HEK293T (cell line): ENCODE results near the gene GKN2.

Experiments
- CTCF ChIA-PET: fragments of 350-600 bp; formaldehyde crosslinking; extraction: SDS; loops from one replicate; lab custom pipeline; 2021; ENCODE audit warnings: antibody characterized with exemption, inconsistent platforms; lab: Yijun Ruan, JAX
- POLR2A ChIA-PET: fragments of 350-600 bp; formaldehyde crosslinking; extraction: SDS; loops from one replicate; lab custom pipeline; 2020; ENCODE audit warnings: antibody characterized with exemption, inconsistent platforms; lab: Yijun Ruan, JAX
- DNase-seq: peaks from one replicate; pipeline ENCODE4 v3.0.0; 2012; ENCODE audit warnings: mixed read lengths; ENCODE audit errors: extremely low spot score
- ARNT ChIP-seq: fragments of 450-650 bp; IDR thresholded peaks from 2 replicates; pipeline ENCODE4 v1.6.1; 2017; ENCODE audit warnings: mild to moderate bottlenecking
- BHLHE40 ChIP-seq: fragments of 450-650 bp; IDR thresholded peaks from 2 replicates; pipeline ENCODE4 v1.6.1; 2016; ENCODE audit warnings: mild to moderate bottlenecking, moderate library complexity, borderline replicate concordance
- CTBP1 ChIP-seq: fragments of 450-650 bp; IDR thresholded peaks from 2 replicates; pipeline ENCODE4 v1.6.1; 2016; ENCODE audit warnings: borderline replicate concordance
- ELF4 ChIP-seq: fragments of 450-650 bp; IDR thresholded peaks from 2 replicates; pipeline ENCODE4 v1.6.1; 2017; ENCODE audit warnings: antibody characterized with exemption
- FOXA1 ChIP-seq: fragments of 450-650 bp; IDR thresholded peaks from 2 replicates; pipeline ENCODE4 v1.6.1; 2016; ENCODE audit warnings: mild to moderate bottlenecking
- FOXK2 ChIP-seq: fragments of 450-650 bp; IDR thresholded peaks from 2 replicates; pipeline ENCODE4 v1.6.1; 2016; ENCODE audit warnings: mild to moderate bottlenecking
- FOXM1 ChIP-seq: fragments of 450-650 bp; IDR thresholded peaks from 2 replicates; pipeline ENCODE4 v1.6.1; 2017; ENCODE audit warnings: mild to moderate bottlenecking, borderline replicate concordance
- HDGF ChIP-seq: fragments of 450-650 bp; IDR thresholded peaks from 2 replicates; pipeline ENCODE4 v1.6.1; 2017; ENCODE audit warnings: antibody characterized with exemption, borderline replicate concordance
- L3MBTL2 ChIP-seq: fragments of 450-650 bp; conservative IDR thresholded peaks from 2 replicates; pipeline ENCODE4 v1.6.1; 2016; ENCODE audit warnings: mild to moderate bottlenecking
- LEF1 ChIP-seq: fragments of 450-650 bp; IDR thresholded peaks from 2 replicates; pipeline ENCODE4 v1.6.1; 2017; ENCODE audit warnings: mild to moderate bottlenecking, borderline replicate concordance
- NFRKB ChIP-seq: fragments of 450-650 bp; IDR thresholded peaks from 2 replicates; pipeline ENCODE4 v1.6.1; 2016; ENCODE audit warnings: mild to moderate bottlenecking, moderate library complexity
- PKNOX1 ChIP-seq: fragments of 450-650 bp; IDR thresholded peaks from 2 replicates; pipeline ENCODE4 v1.6.1; 2016
- SP1 ChIP-seq: fragments of 450-650 bp; IDR thresholded peaks from 2 replicates; pipeline ENCODE4 v1.6.1; 2017
- SUZ12 ChIP-seq: fragments of 450-650 bp; IDR thresholded peaks from 2 replicates; pipeline ENCODE4 v1.6.1; 2016; ENCODE audit warnings: mild to moderate bottlenecking
- TARDBP ChIP-seq: fragments of 450-650 bp; IDR thresholded peaks from 2 replicates; pipeline ENCODE4 v1.6.1; 2016
- ZNF384 ChIP-seq: fragments of 450-650 bp; IDR thresholded peaks from 2 replicates; pipeline ENCODE4 v1.6.1; 2016

Gene GKN2

GRCh38 chr2:68940369-68940768 is 12.3 kb downstream of the GKN2 start:
- CTCF ChIA-PET, result no interaction called here
- TF ChIP-seq CTBP1 (no peak), FOXK2 (no peak), ZNF384 (no peak), TARDBP (no peak), PKNOX1 (no peak), NFRKB (no peak), HDGF (no peak), SP1 (no peak)
- DNase-seq, result no peak
- POLR2A ChIA-PET, result no interaction called here

GRCh38 chr2:68939962-68940361 is 12.7 kb downstream of the GKN2 start:
- ChIA-PET CTCF (no interaction called here), POLR2A (no interaction called here)
- no peak for DNase-seq
- TF ChIP-seq SUZ12 (no peak), ELF4 (no peak)

- TF ChIP-seq FOXK2 (no peak), SUZ12 (no peak), PKNOX1 (no peak), NFRKB (no peak), ARNT (no peak)
- ChIA-PET CTCF (no interaction called here), POLR2A (no interaction called here)
- DNase-seq, result no peak
Measured at GRCh38 chr2:68938938-68939337, 13.8 kb downstream of the GKN2 start.

GRCh38 chr2:68937346-68938055 is 15.2 kb downstream of the GKN2 start:
- ChIA-PET CTCF (interaction anchor here (1.1 kb wide), 1 partner anchor 12 kb away, joined by 3 read pairs; no protein-coding TSS in a partner anchor), POLR2A (no interaction called here)
- DNase-seq, result no peak
- TF ChIP-seq FOXK2 (no peak), FOXM1 (no peak), SUZ12 (no peak), NFRKB (no peak), BHLHE40 (no peak), HDGF (no peak), TARDBP (no peak), ELF4 (no peak), CTBP1 (no peak), L3MBTL2 (no peak), LEF1 (no peak), SP1 (no peak), ZNF384 (no peak), ARNT (no peak), FOXA1 (no peak), PKNOX1 (no peak)

GRCh38 chr2:68936889-68937288 is 15.8 kb downstream of the GKN2 start:
- CTCF ChIA-PET, result interaction anchor here (1.1 kb wide), 1 partner anchor 12 kb away, joined by 3 read pairs; no protein-coding TSS in a partner anchor
- TF ChIP-seq FOXM1 (no peak), HDGF (no peak), ELF4 (no peak), CTBP1 (no peak), SUZ12 (no peak), ZNF384 (no peak), FOXK2 (no peak), NFRKB (no peak)
- DNase-seq, result no peak
- POLR2A ChIA-PET, result no interaction called here

GRCh38 chr2:68936427-68936826 is 16.3 kb downstream of the GKN2 start:
- TF ChIP-seq ARNT (no peak), FOXK2 (no peak), TARDBP (no peak), HDGF (no peak)
- ChIA-PET POLR2A (no interaction called here), CTCF (interaction anchor here (1.1 kb wide), 1 partner anchor 11 kb away, joined by 3 read pairs; no protein-coding TSS in a partner anchor)
- no peak for DNase-seq

- TF ChIP-seq NFRKB (no peak), PKNOX1 (no peak), HDGF (no peak), BHLHE40 (no peak)
- CTCF ChIA-PET, result interaction anchor here (1.1 kb wide), 1 partner anchor 8 kb away, joined by 8 read pairs; no protein-coding TSS in a partner anchor
- no peak for DNase-seq
Measured at GRCh38 chr2:68935471-68935870, 17.2 kb downstream of the GKN2 start.

More at GRCh38 chr2:68935471-68935870, 17.2 kb downstream of the GKN2 start:
- POLR2A ChIA-PET, result no interaction called here
